ENCODE data around the gene EXOC4. TPM values are rescaled to one million over a fixed set of nuclear protein-coding genes. Genes with fewer than 3 reads are reported as not detected.

The EXOC4 gene
- total RNA-seq, 3 donors from 2014 or later = 88.3 to 136 (median 99.6) TPM

GRCh38 chr7:133355325-133355708 is 102.4 kb downstream of the EXOC4 start:
- Histone ChIP-seq H3K4me3 (no peak overlapping the region), H3K27ac (no peak overlapping the region), H3K27me3 (no peaks in the 10 kb centered on the region), H3K9me3 (peaks cover 3 to 9% of the 10 kb centered on the region in 2 donors), H3K4me1 (no peaks in the 10 kb centered on the region), H3K36me3 (no peaks in the 10 kb centered on the region)
- DNase-seq (ENCODE audit: low spot score in 2 of 2) = no peak
- intact Hi-C loops (cut with DNase I; ENCODE audit: low total_unique reads) = no loop called here
- TF ChIP-seq POLR2A (IDR thresholded peaks at IDR 0.05) (no peak), CTCF (IDR thresholded peaks at IDR 0.05) (no peak), POLR2AphosphoS5 (IDR thresholded peaks at IDR 0.05) (no peak)

- TF ChIP-seq POLR2A (IDR thresholded peaks at IDR 0.05) (no peak), CTCF (IDR thresholded peaks at IDR 0.05) (no peak), POLR2AphosphoS5 (IDR thresholded peaks at IDR 0.05) (no peak)
- no peaks in the 10 kb centered on the region for H3K27me3 ChIP-seq
These were observed 102.9 kb downstream of the EXOC4 start for GRCh38 chr7:133355822-133356221.

DNA sequence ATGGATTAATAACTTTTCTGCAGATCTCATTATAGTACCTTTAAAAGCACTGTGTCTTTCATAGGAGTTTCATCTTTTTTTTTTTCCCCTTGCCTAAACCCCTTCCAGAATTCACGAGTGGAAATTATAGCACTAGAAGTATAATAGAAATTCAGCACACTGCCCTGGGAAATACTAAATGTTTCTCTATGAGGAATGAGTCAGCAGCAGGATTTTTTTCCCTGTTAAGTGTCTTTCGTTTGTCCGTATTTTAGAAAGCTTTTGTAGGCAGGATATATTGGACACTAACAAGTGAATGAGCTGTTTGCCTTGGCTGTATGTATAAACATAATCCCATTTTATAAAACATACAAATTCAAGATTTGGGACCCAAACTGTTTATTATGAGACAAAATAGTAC is 105.8 kb downstream of the EXOC4 start:
- Histone ChIP-seq H3K27me3 (no peaks in the 10 kb centered on the region), H3K4me1 (no peaks in the 10 kb centered on the region), H3K9me3 (peaks cover under 1 to 2% of the 10 kb centered on the region in 2 donors), H3K36me3 (no peaks in the 10 kb centered on the region), H3K27ac (no peak overlapping the region), H3K4me3 (no peak overlapping the region)
- TF ChIP-seq POLR2A (IDR thresholded peaks at IDR 0.05) (no peak), CTCF (IDR thresholded peaks at IDR 0.05) (no peak), POLR2AphosphoS5 (IDR thresholded peaks at IDR 0.05) (no peak)
- DNase-seq (ENCODE audit: low spot score in 2 of 2) = no peak
- intact Hi-C loops (cut with DNase I; ENCODE audit: low total_unique reads) = no loop called here

More at GRCh38 chr7:133355822-133356221, 102.9 kb downstream of the EXOC4 start:
- H3K27ac ChIP-seq = no peak overlapping the region
- H3K4me1 ChIP-seq = no peaks in the 10 kb centered on the region
- no peaks in the 10 kb centered on the region for H3K36me3 ChIP-seq
- H3K9me3 ChIP-seq = peaks cover 3 to 9% of the 10 kb centered on the region in 2 donors
- intact Hi-C loops (cut with DNase I; ENCODE audit: low total_unique reads) = no loop called here
- DNase-seq (ENCODE audit: low spot score in 2 of 2) = no peak
- no peak overlapping the region for H3K4me3 ChIP-seq

DNA sequence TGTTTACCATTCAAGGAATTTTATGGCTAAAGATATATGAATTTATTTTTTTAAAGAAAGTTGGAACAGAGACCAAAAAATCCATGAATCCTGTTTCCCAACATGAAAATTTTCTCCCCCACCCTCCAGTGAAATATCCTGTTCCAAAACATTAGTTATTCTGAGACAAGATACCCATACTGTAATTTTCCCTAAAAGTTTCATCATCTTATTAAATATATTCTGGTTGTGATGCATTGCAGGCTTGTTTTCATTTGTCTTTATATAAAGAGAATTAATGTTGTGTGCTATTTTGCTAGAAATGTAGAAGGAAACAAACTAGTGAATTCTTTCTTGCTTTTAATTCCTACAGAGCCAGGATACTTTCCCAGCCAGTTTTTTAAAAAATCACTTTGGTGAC is 106.6 kb downstream of the EXOC4 start:
- no peak for DNase-seq (ENCODE audit: low spot score in 2 of 2)
- Histone ChIP-seq H3K36me3 (no peaks in the 10 kb centered on the region), H3K9me3 (no peaks in the 10 kb centered on the region), H3K27ac (no peak overlapping the region), H3K27me3 (no peaks in the 10 kb centered on the region), H3K4me3 (no peak overlapping the region), H3K4me1 (no peaks in the 10 kb centered on the region)
- intact Hi-C loops (cut with DNase I; ENCODE audit: low total_unique reads) = no loop called here
- TF ChIP-seq CTCF (IDR thresholded peaks at IDR 0.05) (no peak), POLR2A (IDR thresholded peaks at IDR 0.05) (no peak)

GRCh38 chr7:133360201-133360600 is 107.3 kb downstream of the EXOC4 start:
- no peak for DNase-seq (ENCODE audit: low spot score in 2 of 2)
- H3K36me3 ChIP-seq = no peaks in the 10 kb centered on the region
- no peaks in the 10 kb centered on the region for H3K4me1 ChIP-seq
- H3K4me3 ChIP-seq = no peak overlapping the region
- intact Hi-C loops (cut with DNase I; ENCODE audit: low total_unique reads) = no loop called here
- no peaks in the 10 kb centered on the region for H3K9me3 ChIP-seq
- no peaks in the 10 kb centered on the region for H3K27me3 ChIP-seq
- TF ChIP-seq POLR2AphosphoS5 (IDR thresholded peaks at IDR 0.05) (no peak), CTCF (IDR thresholded peaks at IDR 0.05) (no peak), POLR2A (IDR thresholded peaks at IDR 0.05) (no peak)
- H3K27ac ChIP-seq = no peak overlapping the region
